NK-92 (cell line): ENCODE measurements around the gene FBXL4.

Source experiments
- DNase-seq: peaks from one replicate; lab custom pipeline; 2025; ENCODE audit not compliant: unreplicated experiment; lab: John Stamatoyannopoulos, UW

Gene FBXL4

DNA sequence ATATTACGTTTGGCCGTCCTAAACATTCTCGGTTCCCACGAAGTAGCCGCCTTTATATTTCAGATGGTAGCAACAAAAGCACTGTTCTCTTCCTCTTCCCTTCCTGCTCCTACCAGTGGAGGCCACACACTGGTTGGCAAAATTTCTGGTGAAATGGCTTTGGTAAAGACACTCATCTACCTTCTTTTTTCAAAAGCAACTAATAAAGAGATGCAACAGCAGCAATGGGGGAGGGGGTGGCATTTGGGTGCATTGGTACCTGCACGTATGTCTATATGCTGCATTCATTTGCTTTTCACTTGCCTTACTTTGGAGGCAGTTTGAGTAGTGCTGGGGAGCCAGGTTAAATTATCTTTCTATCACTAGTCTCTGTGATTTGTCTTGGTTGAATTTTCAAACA is 107.4 kb downstream of the FBXL4 start:
- DNase-seq = no peak

DNA sequence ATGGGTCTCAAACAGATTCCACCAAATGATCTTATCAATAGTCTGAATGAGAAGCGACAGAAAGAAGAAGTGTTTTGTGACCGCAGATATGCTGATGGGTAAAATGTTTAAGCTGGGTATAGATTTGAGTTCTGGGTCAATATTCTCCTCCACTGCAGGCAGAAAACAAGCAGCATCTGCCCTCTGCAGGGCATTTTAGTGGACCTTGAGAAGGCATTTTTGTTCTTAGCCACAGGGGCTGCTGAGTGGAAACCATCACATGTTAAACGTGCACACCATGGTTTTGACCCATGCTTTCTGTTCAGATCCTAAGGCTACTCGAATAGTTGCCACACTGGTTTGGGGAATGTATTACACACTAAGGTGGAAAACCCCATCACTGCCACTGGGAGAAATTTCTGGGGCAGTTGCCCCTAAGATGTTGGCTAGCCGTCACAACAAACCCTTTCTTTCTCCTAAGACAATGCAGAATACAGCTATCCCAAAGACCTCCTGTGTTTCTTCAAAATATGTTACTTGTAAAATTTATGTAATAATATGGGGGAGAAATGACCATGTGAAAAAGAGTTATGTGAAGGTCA is 107.9 kb downstream of the FBXL4 start:
- DNase-seq = no peak

- no peak for DNase-seq
Observed at GRCh38 chr6:98838975-98839374, 108.8 kb downstream of the FBXL4 start.

GRCh38 chr6:98838032-98838431 is 109.7 kb downstream of the FBXL4 start:
- no peak for DNase-seq

GRCh38 chr6:98836962-98837944 is 110.5 kb downstream of the FBXL4 start:
- no peak for DNase-seq

DNA sequence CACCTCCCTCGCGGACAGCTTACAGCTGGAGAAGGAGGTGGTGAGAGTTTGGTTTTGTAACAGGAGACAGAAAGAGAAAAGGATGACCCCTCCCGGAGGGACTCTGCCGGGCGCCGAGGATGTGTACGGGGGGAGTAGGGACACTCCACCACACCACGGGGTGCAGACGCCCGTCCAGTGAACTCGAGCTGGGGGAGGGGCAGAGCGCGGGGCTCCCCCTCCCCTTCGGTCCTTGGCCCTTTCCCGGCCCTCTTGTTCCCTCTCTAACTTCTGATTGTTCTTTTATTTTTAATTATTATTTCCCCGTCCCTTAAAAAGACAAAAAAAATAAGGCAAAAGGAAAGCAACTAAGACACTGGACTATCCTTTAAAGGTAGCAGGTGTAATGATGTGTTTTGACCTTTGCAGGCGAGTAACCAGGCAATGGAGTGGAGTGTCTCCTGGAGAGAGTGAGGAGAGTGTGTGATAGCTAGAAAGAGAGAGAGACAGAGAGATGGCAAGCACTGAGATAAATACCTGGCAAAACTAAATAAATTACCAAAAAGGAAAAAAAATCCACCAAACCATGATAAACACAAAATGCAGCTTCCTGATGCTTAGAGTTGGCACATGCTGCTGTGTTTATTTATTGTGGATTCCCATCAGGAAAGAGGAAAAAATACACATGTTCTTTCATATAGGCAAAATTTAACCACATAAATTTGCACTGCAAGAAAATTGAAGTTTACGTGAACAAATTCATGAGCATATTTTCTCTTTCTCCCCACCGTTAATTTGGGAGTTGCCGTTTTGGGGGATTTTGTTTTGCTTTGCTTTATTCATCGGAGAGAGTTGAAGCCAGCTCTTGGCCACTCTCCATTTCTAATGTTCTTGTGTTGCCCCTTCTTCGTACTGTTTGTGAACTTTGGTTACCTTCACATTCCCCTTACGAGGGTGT is 111.5 kb downstream of the FBXL4 start:
- DNase-seq = no peak

DNA sequence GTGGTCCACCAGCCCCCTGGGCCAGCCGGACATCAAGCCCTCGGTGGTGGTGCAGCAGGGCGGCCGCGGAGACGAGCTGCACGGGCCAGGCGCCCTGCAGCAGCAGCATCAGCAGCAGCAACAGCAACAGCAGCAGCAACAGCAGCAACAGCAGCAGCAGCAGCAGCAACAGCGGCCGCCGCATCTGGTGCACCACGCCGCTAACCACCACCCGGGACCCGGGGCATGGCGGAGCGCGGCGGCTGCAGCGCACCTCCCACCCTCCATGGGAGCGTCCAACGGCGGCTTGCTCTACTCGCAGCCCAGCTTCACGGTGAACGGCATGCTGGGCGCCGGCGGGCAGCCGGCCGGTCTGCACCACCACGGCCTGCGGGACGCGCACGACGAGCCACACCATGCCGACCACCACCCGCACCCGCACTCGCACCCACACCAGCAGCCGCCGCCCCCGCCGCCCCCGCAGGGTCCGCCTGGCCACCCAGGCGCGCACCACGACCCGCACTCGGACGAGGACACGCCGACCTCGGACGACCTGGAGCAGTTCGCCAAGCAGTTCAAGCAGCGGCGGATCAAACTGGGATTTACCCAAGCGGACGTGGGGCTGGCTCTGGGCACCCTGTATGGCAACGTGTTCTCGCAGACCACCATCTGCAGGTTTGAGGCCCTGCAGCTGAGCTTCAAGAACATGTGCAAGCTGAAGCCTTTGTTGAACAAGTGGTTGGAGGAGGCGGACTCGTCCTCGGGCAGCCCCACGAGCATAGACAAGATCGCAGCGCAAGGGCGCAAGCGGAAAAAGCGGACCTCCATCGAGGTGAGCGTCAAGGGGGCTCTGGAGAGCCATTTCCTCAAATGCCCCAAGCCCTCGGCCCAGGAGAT is 112.4 kb downstream of the FBXL4 start:
- no peak for DNase-seq

DNA sequence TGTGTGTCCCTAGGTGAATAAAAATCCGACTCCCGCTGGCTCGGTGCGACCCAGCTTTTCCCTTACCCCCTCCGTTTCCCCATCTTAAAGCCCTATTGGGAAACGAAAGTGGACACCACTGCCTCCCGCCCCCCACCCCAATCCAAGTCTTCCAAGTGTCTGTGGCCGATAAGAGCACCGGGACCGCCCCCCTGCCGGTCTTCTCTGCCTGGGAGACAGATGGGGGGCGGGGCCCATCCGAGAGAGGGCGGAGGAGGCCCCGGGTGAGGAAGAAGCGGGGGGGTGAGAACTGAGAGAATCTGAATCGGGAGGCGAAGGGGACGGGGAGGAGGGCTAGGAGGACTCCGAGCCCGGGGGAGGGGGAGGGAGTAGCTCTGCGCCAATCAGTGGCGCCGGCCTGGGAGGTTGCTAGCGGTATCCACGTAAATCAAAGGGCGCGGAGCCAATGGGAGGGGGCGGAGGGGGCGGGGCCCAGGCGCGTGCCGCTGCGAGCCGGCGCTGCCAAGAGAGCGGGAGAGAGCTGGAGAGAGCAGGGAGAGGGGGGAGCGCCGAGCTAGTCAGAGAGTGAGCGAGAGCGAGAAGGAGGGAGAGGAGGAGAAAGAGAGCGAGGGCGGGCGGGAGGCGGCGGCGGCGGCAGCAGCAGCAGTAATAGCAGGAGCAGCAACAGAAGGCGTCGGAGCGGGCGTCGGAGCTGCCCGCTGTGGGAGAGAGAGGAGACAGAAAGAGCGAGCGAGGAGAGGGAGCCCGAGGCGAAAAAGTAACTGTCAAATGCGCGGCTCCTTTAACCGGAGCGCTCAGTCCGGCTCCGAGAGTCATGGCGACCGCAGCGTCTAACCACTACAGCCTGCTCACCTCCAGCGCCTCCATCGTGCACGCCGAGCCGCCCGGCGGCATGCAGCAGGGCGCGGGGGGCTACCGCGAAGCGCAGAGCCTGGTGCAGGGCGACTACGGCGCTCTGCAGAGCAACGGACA is 113.4 kb downstream of the FBXL4 start, which contains the start of gene POU3F2:
POU3F2 (plus strand) TSS at position 515 of the 972 bp plus-strand sequence; CDS start at position 815, 300 bp downstream.
- DNase-seq = no peak

- no peak for DNase-seq
Observed at GRCh38 chr6:98833307-98834059, 114.3 kb downstream of the FBXL4 start.

DNA sequence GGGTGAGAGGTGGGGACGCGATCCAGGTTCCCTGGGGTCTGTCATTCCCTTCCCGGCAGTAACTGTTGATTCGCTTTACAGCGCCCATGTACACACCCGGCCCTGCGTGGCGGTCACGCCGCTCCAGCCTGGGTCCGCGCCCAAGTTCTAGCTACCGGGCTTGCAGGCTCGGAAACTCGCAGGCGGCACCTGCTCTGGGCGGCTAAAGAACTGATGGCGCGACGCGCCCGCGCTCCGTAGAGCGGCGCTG is 114.8 kb downstream of the FBXL4 start:
- DNase-seq = no peak

GRCh38 chr6:98832284-98833056 is 115.3 kb downstream of the FBXL4 start:
- DNase-seq = no peak

DNA sequence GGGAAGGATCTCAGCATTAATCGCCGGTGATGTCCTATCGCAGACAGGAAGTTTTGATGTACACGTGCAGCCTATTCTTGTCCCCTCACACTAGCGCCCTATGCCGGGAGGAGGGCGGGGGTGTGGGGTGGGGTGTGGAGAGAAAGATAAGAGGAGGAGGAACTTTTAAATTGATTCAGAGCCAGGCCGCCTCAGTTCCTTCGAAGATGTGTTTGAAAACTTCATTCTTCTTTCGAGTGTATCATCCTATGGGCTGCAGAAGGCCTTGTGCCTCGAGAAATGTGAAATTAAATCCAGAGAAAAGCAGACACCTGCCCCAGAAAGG is 115.8 kb downstream of the FBXL4 start:
- no peak for DNase-seq

GRCh38 chr6:98831057-98831958 is 116.4 kb downstream of the FBXL4 start:
- DNase-seq = no peak

DNA sequence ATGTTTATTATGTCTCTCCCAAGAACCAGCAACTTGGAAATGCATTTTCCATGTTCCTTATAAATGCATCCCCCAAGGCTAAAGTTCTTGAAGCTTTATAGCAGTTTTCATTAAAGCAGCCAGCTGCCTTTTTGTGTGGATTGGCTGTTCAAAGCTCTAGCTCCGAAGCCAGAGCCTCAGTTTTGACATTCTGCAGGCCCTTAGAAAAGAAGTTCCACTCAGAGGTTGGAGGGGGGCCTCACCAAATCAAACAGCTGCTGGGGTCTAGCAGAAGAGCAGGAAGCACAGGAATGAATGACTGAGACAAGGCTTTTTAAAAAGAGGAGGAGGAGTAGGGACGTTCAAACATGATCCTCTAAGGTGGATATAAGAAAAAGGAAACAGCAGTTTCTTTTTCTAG is 117.6 kb downstream of the FBXL4 start:
- no peak for DNase-seq

- no peak for DNase-seq
Observed at GRCh38 chr6:98828941-98829411, 118.8 kb downstream of the FBXL4 start.

DNA sequence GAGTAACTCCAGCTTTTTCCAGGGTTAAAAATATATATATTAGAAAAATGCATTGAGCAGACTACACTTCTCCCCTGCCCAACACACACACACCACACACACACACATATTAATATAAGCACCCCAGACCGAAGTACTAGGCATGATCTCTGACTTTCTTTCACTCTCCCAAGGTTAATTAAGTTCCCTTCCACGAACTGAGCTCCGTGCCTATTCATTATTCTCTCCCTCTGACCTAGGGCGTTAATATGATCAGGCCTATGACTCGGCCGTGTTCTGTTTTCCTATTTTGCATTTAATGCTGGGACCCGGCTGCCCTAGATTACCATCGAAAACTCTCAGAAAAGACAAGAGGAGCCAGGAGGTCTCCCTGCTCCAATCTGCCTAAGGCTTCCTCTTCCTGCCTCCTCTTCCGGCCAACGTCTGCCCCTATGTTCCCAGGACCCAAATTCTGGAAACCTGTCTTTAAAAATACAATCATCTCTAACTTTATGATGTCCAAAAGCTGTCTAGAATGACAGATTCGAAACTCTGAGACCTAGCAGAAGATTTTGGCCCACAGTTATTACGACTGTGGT is 119.4 kb downstream of the FBXL4 start:
- no peak for DNase-seq
